Liver (tissue), 9 donors: ENCODE data around the gene OR51I1. TPM values are rescaled to one million over a fixed set of nuclear protein-coding genes. Genes with fewer than 3 reads are reported as not detected.

Experiments used
- DNase-seq: peaks from one replicate; pipeline ENCODE4 v3.0.0-alpha.2; 2017; ENCODE audit warnings: low spot score
- H3K27ac ChIP-seq, 2 donors: one replicate each; pipeline ENCODE4 v1.7.0; 2013; ENCODE audit warnings: inconsistent platforms in 2 of 2, low read length in 2 of 2, control low read depth in 1 of 2, low read depth in 1 of 2, mild to moderate bottlenecking in 1 of 2
- H3K27me3 ChIP-seq, 4 donors: one replicate each; pipeline versions ENCODE4 v1.6.1 to v1.7.0; 2013; ENCODE audit warnings: low read length in 3 of 4, inconsistent platforms in 1 of 4, mild to moderate bottlenecking in 1 of 4, moderate library complexity in 1 of 4; ENCODE audit not compliant: control insufficient read depth in 4 of 4, insufficient read depth in 4 of 4
- H3K36me3 ChIP-seq, 4 donors: one replicate each; pipeline versions ENCODE4 v1.6.1 to v1.7.0; 2013; ENCODE audit warnings: low read length in 3 of 4, mild to moderate bottlenecking in 3 of 4, low read depth in 1 of 4, moderate library complexity in 1 of 4; ENCODE audit not compliant: control insufficient read depth in 4 of 4, insufficient read depth in 3 of 4
- H3K4me1 ChIP-seq, 4 donors: one replicate each; pipeline versions ENCODE4 v1.6.1 to v1.7.0; 2013; ENCODE audit warnings: low read length in 3 of 4, mild to moderate bottlenecking in 3 of 4, moderate library complexity in 1 of 4; ENCODE audit not compliant: control insufficient read depth in 4 of 4, insufficient read depth in 4 of 4
- H3K4me3 ChIP-seq, 3 donors: one replicate each; pipeline versions ENCODE4 v1.6.1 to v1.7.0; 2013; ENCODE audit warnings: low read length in 3 of 3, control low read depth in 1 of 3, low read depth in 1 of 3, mild to moderate bottlenecking in 1 of 3
- H3K9ac ChIP-seq, 2 donors: one replicate each; pipeline ENCODE4 v1.7.0; 2013; ENCODE audit warnings: low read length in 2 of 2, mild to moderate bottlenecking in 2 of 2, moderate library complexity in 2 of 2, control low read depth in 1 of 2, low read depth in 1 of 2
- H3K9me3 ChIP-seq, 4 donors: one replicate each; pipeline versions ENCODE4 v1.6.1 to v1.7.0; 2013; ENCODE audit warnings: low read length in 3 of 4; ENCODE audit not compliant: control insufficient read depth in 4 of 4
- EGR1 ChIP-seq, 2 donors: IDR thresholded peaks; 2 replicates each; pipeline ENCODE4 v1.6.1; 2016 to 2018; ENCODE audit warnings: antibody characterized with exemption in 2 of 2, low read depth in 2 of 2
- FOXA1 ChIP-seq: IDR thresholded peaks from 2 replicates; pipeline ENCODE4 v1.6.1; 2016; ENCODE audit warnings: antibody characterized with exemption
- FOXA2 ChIP-seq: IDR thresholded peaks from 2 replicates; pipeline ENCODE4 v1.6.1; 2016; ENCODE audit warnings: antibody characterized with exemption
- GABPA ChIP-seq, 2 donors: IDR thresholded peaks in 1 of 2; conservative IDR thresholded peaks in 1 of 2; 2 replicates each; pipeline ENCODE4 v1.6.1; 2016; ENCODE audit warnings: antibody characterized with exemption in 2 of 2, mild to moderate bottlenecking in 1 of 2, moderate library complexity in 1 of 2
- HNF4A ChIP-seq, 2 donors: conservative IDR thresholded peaks; 2 replicates each; pipeline ENCODE4 v1.6.1; 2016; ENCODE audit warnings: antibody characterized with exemption in 2 of 2, mild to moderate bottlenecking in 2 of 2
- HNF4G ChIP-seq: IDR thresholded peaks from 2 replicates; pipeline ENCODE4 v1.6.1; 2016; ENCODE audit warnings: antibody characterized with exemption
- JUND ChIP-seq, 2 donors: IDR thresholded peaks; 2 replicates each; pipeline ENCODE4 v1.6.1; 2016; ENCODE audit warnings: antibody characterized with exemption in 2 of 2
- NR2F2 ChIP-seq: IDR thresholded peaks from 2 replicates; pipeline ENCODE4 v1.6.1; 2016; ENCODE audit warnings: antibody characterized with exemption
- RAD21 ChIP-seq, 2 donors: IDR thresholded peaks; 2 replicates each; pipeline ENCODE4 v1.6.1; 2016; ENCODE audit warnings: antibody characterized with exemption in 2 of 2, mild to moderate bottlenecking in 2 of 2
- RXRA ChIP-seq, 2 donors: IDR thresholded peaks; 2 replicates each; pipeline ENCODE4 v1.6.1; 2017 to 2018; ENCODE audit warnings: antibody characterized with exemption in 2 of 2, mild to moderate bottlenecking in 1 of 2
- SP1 ChIP-seq: IDR thresholded peaks from 2 replicates; pipeline ENCODE4 v1.6.1; 2018; ENCODE audit warnings: antibody characterized with exemption, mild to moderate bottlenecking
- TAF1 ChIP-seq: conservative IDR thresholded peaks from 2 replicates; pipeline ENCODE4 v1.6.1; 2016; ENCODE audit warnings: antibody characterized with exemption, mild to moderate bottlenecking
- YY1 ChIP-seq: IDR thresholded peaks from 2 replicates; pipeline ENCODE4 v1.6.1; 2016; ENCODE audit warnings: antibody characterized with exemption, mild to moderate bottlenecking
- WGBS: extraction: QIAGEN DNeasy Blood & Tissue Kit; methylation state at CpG from one replicate; pipeline ENCODE4 v1.1.7; 2013; 5-methylcytosine and 5-hydroxymethylcytosine counted together
- polyA plus RNA-seq, 2 donors: library from polyadenylated mRNA; stranded (reverse) in 1 of 2; unstranded in 1 of 2; fragments of 200-250 nt in 1 of 2; fragments of >200 nt in 1 of 2; fragmentation: Nextera tagmentation in 1 of 2; extraction: Ambion mirVana in 1 of 2; gene quantifications; one replicate each; pipeline versions ENCODE4 v1.2.1 to v1.2.3, GENCODE V29; 2013 to 2015
- total RNA-seq, 2 donors: library from RNA; depleted of rRNA; stranded (reverse); fragments of >200 nt; gene quantifications; one replicate each; pipeline ENCODE4 v1.2.3, GENCODE V29; 2014
- TF ChIP-seq, protein P1 (sequence below): fragments of 150-350 bp; IDR thresholded peaks from 2 replicates; pipeline ENCODE4 v1.5.1; 2017; ENCODE audit warnings: improper control_type of control experiment, low read depth, low read length; ENCODE audit not compliant: missing input control
- TF ChIP-seq, protein P2 (sequence below): IDR thresholded peaks from 2 replicates; pipeline ENCODE4 v1.6.1; 2016; ENCODE audit warnings: antibody characterized with exemption, mild to moderate bottlenecking
- TF ChIP-seq, protein P3 (sequence below): IDR thresholded peaks from 2 replicates; pipeline ENCODE4 v1.6.1; 2016; ENCODE audit warnings: antibody characterized with exemption
- TF ChIP-seq, protein P4 (sequence below): IDR thresholded peaks from 2 replicates; pipeline ENCODE4 v1.6.1; 2016; ENCODE audit warnings: antibody characterized with exemption
- donor health status: healthy.
- donor health status: healthy.
- donor health status: healthy.
- donor health status: healthy.
- donor health status: healthy.

OR51I1 gene
- total and polyA plus RNA-seq, 4 donors, result 0.23 to 0.33 TPM; not detected in 2

DNA sequence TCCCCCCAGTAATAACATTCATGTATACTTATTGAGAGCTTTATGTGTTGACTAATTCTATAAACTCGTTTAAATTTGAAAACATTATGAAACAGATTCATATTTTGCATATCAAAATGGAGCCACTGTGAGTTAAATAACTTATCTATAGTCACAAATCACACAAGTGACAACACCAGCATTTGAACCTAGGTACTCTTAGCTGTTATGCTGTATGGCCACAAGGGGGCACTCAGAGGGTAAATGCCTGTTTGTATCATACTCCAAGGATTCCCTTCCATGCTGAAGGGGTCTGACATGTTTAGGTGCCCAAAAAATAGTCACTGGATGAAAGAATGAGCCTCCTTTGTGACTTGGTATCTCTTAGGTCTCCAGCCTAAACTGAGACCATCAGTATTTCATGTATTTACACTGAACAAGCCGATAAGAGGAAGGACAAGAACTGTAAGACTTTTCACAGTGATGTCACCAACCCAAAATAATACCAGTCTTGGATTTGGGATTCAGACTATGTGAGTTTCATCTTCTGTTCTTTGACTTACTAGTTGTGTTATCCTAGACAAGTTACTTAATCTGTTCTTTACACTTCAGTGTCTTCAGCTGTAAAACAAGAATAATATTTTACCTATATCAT, 35.0 kb upstream of the OR51I1 start:
- TF ChIP-seq RXRA (IDR thresholded peaks at IDR 0.05) (no peak), RAD21 (IDR thresholded peaks at IDR 0.05) (peak; percentile 78 to 88), GABPA (IDR thresholded peaks at IDR 0.05 in 1 of 2, conservative IDR thresholded peaks at IDR 0.05 in 1 of 2) (no peak)
- TF ChIP-seq, protein P1, sequence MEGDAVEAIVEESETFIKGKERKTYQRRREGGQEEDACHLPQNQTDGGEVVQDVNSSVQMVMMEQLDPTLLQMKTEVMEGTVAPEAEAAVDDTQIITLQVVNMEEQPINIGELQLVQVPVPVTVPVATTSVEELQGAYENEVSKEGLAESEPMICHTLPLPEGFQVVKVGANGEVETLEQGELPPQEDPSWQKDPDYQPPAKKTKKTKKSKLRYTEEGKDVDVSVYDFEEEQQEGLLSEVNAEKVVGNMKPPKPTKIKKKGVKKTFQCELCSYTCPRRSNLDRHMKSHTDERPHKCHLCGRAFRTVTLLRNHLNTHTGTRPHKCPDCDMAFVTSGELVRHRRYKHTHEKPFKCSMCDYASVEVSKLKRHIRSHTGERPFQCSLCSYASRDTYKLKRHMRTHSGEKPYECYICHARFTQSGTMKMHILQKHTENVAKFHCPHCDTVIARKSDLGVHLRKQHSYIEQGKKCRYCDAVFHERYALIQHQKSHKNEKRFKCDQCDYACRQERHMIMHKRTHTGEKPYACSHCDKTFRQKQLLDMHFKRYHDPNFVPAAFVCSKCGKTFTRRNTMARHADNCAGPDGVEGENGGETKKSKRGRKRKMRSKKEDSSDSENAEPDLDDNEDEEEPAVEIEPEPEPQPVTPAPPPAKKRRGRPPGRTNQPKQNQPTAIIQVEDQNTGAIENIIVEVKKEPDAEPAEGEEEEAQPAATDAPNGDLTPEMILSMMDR, result peak; percentile 84
- DNase-seq, result peak; percentile 41
- Histone ChIP-seq H3K4me3 (no peak overlapping the region), H3K36me3 (no peaks in the 10 kb centered on the region), H3K9me3 (no peaks in the 10 kb centered on the region), H3K27ac (no peak overlapping the region), H3K9ac (no peak overlapping the region), H3K27me3 (no peaks in the 10 kb centered on the region), H3K4me1 (no peaks in the 10 kb centered on the region)
- WGBS, result 38% methylated on average over 2 of the region's 2 CpGs

DNA sequence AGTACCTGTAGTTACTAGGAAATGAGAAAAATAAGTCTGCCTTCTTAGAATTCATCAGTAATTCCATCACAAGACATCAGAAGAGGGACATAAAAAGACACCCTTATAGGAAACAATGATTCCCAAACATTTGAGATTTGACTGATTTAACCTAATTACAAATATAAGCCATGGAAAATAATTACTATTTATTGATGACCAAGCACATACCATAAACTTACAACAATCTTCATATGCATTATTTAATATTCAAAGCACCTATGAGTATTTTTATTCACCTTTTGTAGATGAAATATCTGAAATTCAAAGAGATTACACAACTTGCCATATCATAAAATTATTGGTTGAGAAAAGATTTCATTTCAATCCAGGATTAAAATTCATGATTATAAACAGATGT, 32.6 kb upstream of the OR51I1 start:
- no peaks in the 10 kb centered on the region for H3K36me3 ChIP-seq
- H3K4me3 ChIP-seq, result no peak overlapping the region
- no peak for DNase-seq
- TF ChIP-seq TAF1, result no peak
- no peak for TF ChIP-seq GABPA (IDR thresholded peaks at IDR 0.05 in 1 of 2, conservative IDR thresholded peaks at IDR 0.05 in 1 of 2)
- no peak for TF ChIP-seq SP1
- no peak for TF ChIP-seq JUND (IDR thresholded peaks at IDR 0.05)
- no peak for TF ChIP-seq NR2F2
- TF ChIP-seq HNF4A (conservative IDR thresholded peaks at IDR 0.05), result no peak
- TF ChIP-seq RXRA (IDR thresholded peaks at IDR 0.05), result no peak
- TF ChIP-seq, protein P2, sequence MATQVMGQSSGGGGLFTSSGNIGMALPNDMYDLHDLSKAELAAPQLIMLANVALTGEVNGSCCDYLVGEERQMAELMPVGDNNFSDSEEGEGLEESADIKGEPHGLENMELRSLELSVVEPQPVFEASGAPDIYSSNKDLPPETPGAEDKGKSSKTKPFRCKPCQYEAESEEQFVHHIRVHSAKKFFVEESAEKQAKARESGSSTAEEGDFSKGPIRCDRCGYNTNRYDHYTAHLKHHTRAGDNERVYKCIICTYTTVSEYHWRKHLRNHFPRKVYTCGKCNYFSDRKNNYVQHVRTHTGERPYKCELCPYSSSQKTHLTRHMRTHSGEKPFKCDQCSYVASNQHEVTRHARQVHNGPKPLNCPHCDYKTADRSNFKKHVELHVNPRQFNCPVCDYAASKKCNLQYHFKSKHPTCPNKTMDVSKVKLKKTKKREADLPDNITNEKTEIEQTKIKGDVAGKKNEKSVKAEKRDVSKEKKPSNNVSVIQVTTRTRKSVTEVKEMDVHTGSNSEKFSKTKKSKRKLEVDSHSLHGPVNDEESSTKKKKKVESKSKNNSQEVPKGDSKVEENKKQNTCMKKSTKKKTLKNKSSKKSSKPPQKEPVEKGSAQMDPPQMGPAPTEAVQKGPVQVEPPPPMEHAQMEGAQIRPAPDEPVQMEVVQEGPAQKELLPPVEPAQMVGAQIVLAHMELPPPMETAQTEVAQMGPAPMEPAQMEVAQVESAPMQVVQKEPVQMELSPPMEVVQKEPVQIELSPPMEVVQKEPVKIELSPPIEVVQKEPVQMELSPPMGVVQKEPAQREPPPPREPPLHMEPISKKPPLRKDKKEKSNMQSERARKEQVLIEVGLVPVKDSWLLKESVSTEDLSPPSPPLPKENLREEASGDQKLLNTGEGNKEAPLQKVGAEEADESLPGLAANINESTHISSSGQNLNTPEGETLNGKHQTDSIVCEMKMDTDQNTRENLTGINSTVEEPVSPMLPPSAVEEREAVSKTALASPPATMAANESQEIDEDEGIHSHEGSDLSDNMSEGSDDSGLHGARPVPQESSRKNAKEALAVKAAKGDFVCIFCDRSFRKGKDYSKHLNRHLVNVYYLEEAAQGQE, result no peak
- no peak for TF ChIP-seq HNF4G
- no peak for TF ChIP-seq FOXA2
- TF ChIP-seq EGR1 (IDR thresholded peaks at IDR 0.05; ENCODE audit: low read depth in 2 of 2), result no peak
- TF ChIP-seq, protein P3, sequence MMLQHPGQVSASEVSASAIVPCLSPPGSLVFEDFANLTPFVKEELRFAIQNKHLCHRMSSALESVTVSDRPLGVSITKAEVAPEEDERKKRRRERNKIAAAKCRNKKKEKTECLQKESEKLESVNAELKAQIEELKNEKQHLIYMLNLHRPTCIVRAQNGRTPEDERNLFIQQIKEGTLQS, result no peak
- TF ChIP-seq FOXA1, result no peak
- TF ChIP-seq YY1, result no peak
- TF ChIP-seq, protein P4, sequence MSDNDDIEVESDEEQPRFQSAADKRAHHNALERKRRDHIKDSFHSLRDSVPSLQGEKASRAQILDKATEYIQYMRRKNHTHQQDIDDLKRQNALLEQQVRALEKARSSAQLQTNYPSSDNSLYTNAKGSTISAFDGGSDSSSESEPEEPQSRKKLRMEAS, result no peak
- H3K9me3 ChIP-seq, result no peaks in the 10 kb centered on the region
- no peaks in the 10 kb centered on the region for H3K4me1 ChIP-seq
- no peak overlapping the region for H3K9ac ChIP-seq
- no peaks in the 10 kb centered on the region for H3K27me3 ChIP-seq
- no peak overlapping the region for H3K27ac ChIP-seq
